Daoy (cell line): ENCODE results near the gene TCF4. TPM values are rescaled to one million over a fixed set of nuclear protein-coding genes. Genes with fewer than 3 reads are reported as not detected.

Experiments
- DNase-seq: peaks from one replicate; pipeline ENCODE4 v3.0.0-alpha.2; 2015; ENCODE audit warnings: low read depth
- total RNA-seq: library from RNA; depleted of rRNA; stranded (reverse); fragments of >200 nt; shearing (Covaris generic); gene quantifications from 2 replicates; pipeline ENCODE4 v1.2.3, GENCODE V29; 2014

Gene TCF4
- total RNA-seq, 1 experiment from 2014 or later: 24.1 TPM

DNA sequence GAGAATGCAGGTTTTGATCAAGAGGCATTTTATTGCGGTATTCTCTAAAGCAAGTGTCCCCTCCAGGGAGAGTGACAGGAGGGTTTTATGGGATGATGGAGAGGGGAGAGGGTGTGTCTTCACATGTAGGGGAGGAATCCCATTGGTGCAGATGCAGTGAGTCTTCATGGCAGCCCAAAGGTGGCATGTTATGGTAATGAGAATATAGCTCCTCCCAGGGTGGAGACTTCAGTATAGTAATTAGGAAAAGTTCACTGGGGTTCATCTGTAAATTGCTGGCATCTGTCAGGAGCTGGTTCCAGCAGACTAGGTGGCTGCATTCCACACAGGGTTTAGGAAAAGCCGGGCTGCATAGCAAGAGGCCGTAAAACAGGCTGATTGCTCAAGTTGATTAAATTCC is 398.0 kb downstream of the TCF4 start:
- no peak for DNase-seq

DNA sequence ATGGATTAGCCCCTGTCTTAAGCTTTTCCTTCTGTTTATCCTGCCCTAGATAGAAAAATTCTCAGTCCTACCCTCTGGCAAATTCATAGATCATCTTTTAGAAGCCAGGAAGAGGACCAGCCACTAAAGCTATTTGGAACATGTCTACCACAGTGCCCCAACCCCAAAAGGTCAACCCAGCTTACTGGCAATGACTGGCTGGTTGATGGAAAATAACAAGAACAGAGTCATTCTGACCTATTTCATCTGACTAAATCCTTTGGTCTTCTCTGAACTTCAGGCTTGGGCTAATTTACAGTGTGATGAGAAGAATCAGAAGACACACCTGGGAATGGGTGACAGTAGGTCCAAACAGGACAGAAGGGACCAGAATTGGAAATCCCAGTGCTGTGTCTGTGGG is 401.4 kb downstream of the TCF4 start:
- DNase-seq: no peak

DNA sequence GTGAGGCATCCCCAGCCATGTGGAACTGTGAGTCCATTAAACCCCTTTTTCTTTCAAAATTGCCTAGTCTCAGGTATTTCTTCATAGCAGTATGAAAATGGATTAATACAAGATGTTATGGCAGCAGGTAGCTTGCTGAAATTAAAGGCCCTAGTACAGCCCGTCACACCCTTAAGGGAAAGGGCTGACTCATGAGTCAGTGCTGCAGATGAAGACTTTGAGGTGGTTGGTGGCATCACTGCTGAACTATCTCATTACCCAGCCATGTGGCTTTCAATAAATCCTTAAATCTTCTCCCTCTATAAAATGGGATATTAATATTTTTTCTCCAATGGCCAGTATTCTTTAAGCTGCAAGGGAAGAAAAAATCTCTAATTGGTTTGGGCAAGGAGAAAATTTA is 402.6 kb downstream of the TCF4 start:
- peak; percentile 3 for DNase-seq

DNA sequence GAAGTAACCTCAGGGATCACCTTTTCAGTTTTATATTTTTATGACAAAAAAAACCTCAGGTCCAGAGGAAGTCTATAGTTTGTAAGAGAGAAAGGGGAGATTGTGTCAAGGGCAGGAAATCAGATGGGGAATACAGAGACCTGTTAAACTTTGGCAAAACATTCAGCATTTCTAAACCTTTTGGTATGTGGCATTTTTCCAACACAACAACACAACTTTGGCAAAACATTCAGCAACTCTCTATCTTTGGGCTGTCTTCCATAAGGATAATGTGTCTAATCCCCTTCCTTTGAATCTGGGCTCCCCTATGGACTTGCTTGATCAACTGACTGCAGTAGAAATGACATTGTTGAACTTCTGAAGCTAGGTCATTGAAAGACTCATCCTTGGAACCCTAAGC is 408.2 kb downstream of the TCF4 start:
- no peak for DNase-seq

DNA sequence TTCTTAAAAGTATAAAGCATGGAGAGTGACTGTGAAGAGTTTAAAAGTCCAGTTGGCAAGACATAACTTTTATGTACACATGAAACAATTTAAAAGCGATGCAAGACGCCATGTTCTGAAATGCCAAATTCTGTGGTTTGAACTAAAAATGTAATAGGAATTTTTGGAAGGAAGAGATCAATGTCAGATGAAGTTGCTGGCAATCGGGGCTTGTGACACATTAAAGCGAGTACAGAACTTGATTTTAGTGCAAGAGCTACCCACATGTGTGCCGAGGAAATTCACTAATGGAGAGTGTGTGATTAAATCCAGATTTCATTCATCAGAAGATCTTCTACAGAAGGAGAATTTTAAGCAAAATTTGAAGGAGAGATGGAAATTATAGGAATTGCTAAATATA is 408.6 kb downstream of the TCF4 start:
- no peak for DNase-seq

DNA sequence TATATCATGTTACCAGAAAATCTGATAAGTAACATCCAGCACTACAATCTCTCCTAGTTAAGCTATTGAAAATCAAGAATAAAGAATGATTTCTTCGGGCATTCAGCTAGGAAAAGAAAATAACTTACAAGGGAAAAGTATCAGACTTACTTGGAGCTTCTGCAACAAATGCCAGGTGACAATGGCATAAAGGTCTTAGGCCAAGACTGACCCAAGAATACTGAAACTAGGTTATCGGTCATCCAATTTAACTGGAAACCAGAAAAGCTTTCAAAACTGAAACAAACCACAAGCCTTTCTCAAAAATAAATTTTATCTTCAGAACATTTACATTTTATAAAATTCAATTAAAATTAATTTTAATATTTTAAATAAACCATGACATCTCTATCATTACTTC is 414.7 kb downstream of the TCF4 start:
- DNase-seq: no peak
